NCI-H1105 treated with DMSO at 0.1 percent for 48 hours (cell line): Measurements from ENCODE around the gene RPP25L.

ENCODE experiments used
- DNase-seq: peaks from one replicate; lab custom pipeline; 2025; lab: John Stamatoyannopoulos, UW

Gene RPP25L

GRCh38 chr9:34568774-34569173 is 43.1 kb downstream of the RPP25L start:
- DNase-seq: no peak

- no peak for DNase-seq
These were observed 43.8 kb downstream of the RPP25L start for GRCh38 chr9:34568133-34568532.

GRCh38 chr9:34566972-34567371 is 44.9 kb downstream of the RPP25L start:
- no peak for DNase-seq

GRCh38 chr9:34566322-34566721 is 45.6 kb downstream of the RPP25L start:
- DNase-seq: no peak

- no peak for DNase-seq
These were observed 46.0 kb downstream of the RPP25L start for GRCh38 chr9:34565856-34566255.

- no peak for DNase-seq
These were observed 47.3 kb downstream of the RPP25L start for GRCh38 chr9:34564617-34565016.

GRCh38 chr9:34563262-34563661 is 48.6 kb downstream of the RPP25L start:
- no peak for DNase-seq

GRCh38 chr9:34562135-34562745 is 49.7 kb downstream of the RPP25L start:
- DNase-seq: no peak

- DNase-seq: no peak
These were observed 51.2 kb downstream of the RPP25L start for GRCh38 chr9:34560599-34561214.
